Activated CD8-positive, alpha-beta T cell treated with anti-CD3 and anti-CD28 coated beads for 36 hours (primary cell): ENCODE data around the gene CCNJL. TPM values are rescaled to one million over a fixed set of nuclear protein-coding genes. Genes with fewer than 3 reads are reported as not detected.

Source experiments
- ATAC-seq: fragments of 200-7000 bp; cut with Tn5 transposase; one replicate; pipeline ENCODE4 v1.10.0; 2021; ENCODE audit warnings: mild to moderate bottlenecking, moderate library complexity
- CTCF ChIA-PET: fragments of 350-600 bp; sonication (Branson Sonifier 250); formaldehyde crosslinking; loops from one replicate; lab custom pipeline; 2021; ENCODE audit warnings: antibody characterized with exemption; lab: Charles Lee
- POLR2A ChIA-PET: fragments of 350-600 bp; sonication (Branson Sonifier 250); formaldehyde crosslinking; loops from one replicate; lab custom pipeline; 2021; ENCODE audit warnings: antibody characterized with exemption; lab: Charles Lee
- DNase-seq: peaks from one replicate; pipeline ENCODE4 v3.0.0-alpha.2; 2020
- H3K27ac Mint-ChIP-seq: one replicate; pipeline ENCODE4 v1.8.0; 2021; ENCODE audit warnings: mild to moderate bottlenecking, mixed read lengths
- H3K27me3 Mint-ChIP-seq: one replicate; pipeline ENCODE4 v1.8.0; 2021; ENCODE audit warnings: mixed read lengths
- H3K36me3 Mint-ChIP-seq: one replicate; pipeline ENCODE4 v1.8.0; 2021; ENCODE audit warnings: low read depth, mixed read lengths
- H3K4me1 Mint-ChIP-seq: one replicate; pipeline ENCODE4 v1.8.0; 2021; ENCODE audit warnings: low read depth, mixed read lengths
- H3K4me3 Mint-ChIP-seq: one replicate; pipeline ENCODE4 v1.8.0; 2021; ENCODE audit warnings: mild to moderate bottlenecking, moderate library complexity, mixed read lengths
- H3K9me3 Mint-ChIP-seq: one replicate; pipeline ENCODE4 v1.8.0; 2021; ENCODE audit warnings: mixed read lengths
- intact Hi-C: fragments of 100-400 bp; cut with micrococcal nuclease; formaldehyde crosslinking; loops from one replicate; pipeline ENCODE4 v1.10.0; 2022
- total RNA-seq, 2 experiments: library from RNA; stranded (reverse); gene quantifications; one replicate each; pipeline ENCODE4 v1.2.3, GENCODE V29; 2021
- TF ChIP-seq, protein P1 (sequence below): fragments of 200-600 bp; IDR thresholded peaks from one replicate; pipeline ENCODE4 v1.8.0; 2022; ENCODE audit warnings: antibody characterized with exemption, mild to moderate bottlenecking

Gene CCNJL
- total RNA-seq, 2 experiments from 2014 or later = not detected

DNA sequence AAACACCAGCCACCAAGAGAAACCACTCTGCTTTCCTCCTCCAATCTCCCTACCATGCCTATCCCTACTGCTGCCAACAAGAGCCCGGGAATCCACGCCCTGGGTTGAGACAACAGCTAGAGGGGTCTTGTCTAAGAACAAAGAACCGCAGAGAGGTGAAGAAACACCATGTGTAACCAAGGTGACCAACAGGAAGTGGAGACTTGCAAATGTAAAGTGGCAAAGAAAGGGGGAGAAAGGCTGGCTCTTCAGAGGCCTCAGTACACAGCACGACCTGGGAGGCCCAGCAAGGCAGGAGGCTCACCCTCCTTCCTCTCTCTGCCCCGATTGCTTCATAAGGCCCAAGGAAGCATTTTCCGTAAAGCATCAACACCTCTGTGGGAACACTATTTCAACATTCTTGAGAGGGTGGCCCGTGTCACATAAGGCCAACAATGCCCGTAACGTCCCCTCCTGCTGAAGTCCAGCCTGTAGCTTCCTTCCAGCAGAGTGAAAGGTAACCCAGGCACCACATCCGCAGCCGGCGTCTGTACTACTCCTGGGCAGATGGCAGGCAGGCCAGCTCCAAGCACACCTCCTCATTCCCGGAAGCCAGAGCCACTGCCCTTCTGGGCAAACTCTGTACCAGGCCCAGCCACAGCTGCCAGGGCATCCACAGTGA, 18.3 kb downstream of the CCNJL start:
- ATAC-seq (no peak), DNase-seq (no peak)
- no peaks in the 10 kb centered on the region for H3K4me1 Mint-ChIP-seq
- ChIA-PET POLR2A (no interaction called here), CTCF (no interaction called here)
- TF ChIP-seq, protein P1, sequence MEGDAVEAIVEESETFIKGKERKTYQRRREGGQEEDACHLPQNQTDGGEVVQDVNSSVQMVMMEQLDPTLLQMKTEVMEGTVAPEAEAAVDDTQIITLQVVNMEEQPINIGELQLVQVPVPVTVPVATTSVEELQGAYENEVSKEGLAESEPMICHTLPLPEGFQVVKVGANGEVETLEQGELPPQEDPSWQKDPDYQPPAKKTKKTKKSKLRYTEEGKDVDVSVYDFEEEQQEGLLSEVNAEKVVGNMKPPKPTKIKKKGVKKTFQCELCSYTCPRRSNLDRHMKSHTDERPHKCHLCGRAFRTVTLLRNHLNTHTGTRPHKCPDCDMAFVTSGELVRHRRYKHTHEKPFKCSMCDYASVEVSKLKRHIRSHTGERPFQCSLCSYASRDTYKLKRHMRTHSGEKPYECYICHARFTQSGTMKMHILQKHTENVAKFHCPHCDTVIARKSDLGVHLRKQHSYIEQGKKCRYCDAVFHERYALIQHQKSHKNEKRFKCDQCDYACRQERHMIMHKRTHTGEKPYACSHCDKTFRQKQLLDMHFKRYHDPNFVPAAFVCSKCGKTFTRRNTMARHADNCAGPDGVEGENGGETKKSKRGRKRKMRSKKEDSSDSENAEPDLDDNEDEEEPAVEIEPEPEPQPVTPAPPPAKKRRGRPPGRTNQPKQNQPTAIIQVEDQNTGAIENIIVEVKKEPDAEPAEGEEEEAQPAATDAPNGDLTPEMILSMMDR = no peak
- H3K4me3 Mint-ChIP-seq = no peak overlapping the region
- H3K27me3 Mint-ChIP-seq = no peaks in the 10 kb centered on the region
- intact Hi-C loops = no loop called here
- no peaks in the 10 kb centered on the region for H3K9me3 Mint-ChIP-seq
- H3K36me3 Mint-ChIP-seq = no peaks in the 10 kb centered on the region
- no peak overlapping the region for H3K27ac Mint-ChIP-seq

DNA sequence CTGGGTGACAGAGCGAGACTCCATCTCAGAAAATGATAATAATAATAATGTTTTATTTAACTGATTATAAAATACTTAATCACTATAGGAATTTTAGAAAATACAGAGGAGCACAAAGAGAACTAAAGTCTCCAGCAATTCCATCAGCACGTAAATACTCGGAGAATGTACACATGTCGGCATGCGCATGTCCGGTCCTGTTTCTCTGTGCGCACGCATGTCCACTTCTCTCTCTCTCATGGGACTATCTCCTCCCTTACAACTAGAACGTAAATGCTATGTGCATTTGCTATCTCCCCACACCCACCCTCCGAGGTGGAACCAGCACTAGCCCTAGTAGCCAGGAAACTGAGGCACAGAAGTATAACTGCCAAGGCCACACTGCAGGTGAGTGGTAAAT, 19.0 kb downstream of the CCNJL start:
- Mint-ChIP-seq H3K4me3 (no peak overlapping the region), H3K27ac (no peak overlapping the region), H3K4me1 (no peaks in the 10 kb centered on the region), H3K36me3 (no peaks in the 10 kb centered on the region), H3K27me3 (no peaks in the 10 kb centered on the region), H3K9me3 (no peaks in the 10 kb centered on the region)
- POLR2A ChIA-PET = no interaction called here
- no peak for DNase-seq
- ATAC-seq = no peak
- CTCF ChIA-PET = no interaction called here
- intact Hi-C loops = no loop called here
- TF ChIP-seq, protein P1 = no peak

DNA sequence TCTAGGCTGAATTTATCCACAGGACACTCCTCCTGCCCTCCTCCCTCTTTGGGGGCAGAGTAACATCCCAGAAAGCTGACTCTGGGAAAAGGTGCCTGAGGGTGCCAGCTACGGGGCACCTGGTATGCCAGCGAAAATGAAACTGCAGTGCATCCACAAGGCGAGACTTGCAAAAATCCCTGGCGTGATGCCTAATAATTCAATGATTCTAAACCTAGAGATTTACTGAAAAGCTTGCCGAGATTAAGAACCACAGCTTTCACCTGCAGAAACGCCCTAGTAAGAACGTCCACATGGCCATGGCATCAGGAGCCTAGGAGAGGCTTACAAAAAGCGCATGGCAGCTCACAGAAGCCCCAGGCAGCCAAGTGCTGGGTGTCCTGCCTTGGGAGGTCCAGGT, 20.9 kb downstream of the CCNJL start:
- ATAC-seq (no peak), DNase-seq (no peak)
- TF ChIP-seq, protein P1 = no peak
- H3K27ac Mint-ChIP-seq = no peak overlapping the region
- no peaks in the 10 kb centered on the region for H3K9me3 Mint-ChIP-seq
- intact Hi-C loops = no loop called here
- H3K4me1 Mint-ChIP-seq = no peaks in the 10 kb centered on the region
- H3K36me3 Mint-ChIP-seq = no peaks in the 10 kb centered on the region
- ChIA-PET CTCF (no interaction called here), POLR2A (no interaction called here)
- H3K27me3 Mint-ChIP-seq = no peaks in the 10 kb centered on the region
- no peak overlapping the region for H3K4me3 Mint-ChIP-seq

DNA sequence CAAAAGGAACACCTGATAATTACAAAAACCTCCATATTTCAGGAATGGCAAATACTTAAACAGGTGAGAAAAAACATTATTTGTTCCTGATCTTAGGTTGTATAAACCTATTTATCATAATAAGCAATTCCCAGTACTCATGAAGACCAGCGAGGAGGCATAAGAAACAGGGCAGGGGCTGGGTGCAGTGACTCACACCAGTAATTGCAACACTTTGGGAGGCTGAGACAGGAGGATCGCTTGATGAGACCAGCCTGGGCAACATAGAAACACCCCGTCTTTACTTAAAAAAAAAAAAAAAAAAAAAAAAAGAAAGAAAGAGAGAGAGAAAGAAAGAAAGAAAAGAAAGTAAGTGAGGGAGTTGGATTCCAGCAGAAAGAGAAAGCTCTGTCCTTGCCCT, 21.6 kb downstream of the CCNJL start:
- no peaks in the 10 kb centered on the region for H3K36me3 Mint-ChIP-seq
- ChIA-PET CTCF (no interaction called here), POLR2A (no interaction called here)
- H3K27me3 Mint-ChIP-seq = no peaks in the 10 kb centered on the region
- TF ChIP-seq, protein P1 = no peak
- intact Hi-C loops = no loop called here
- H3K4me3 Mint-ChIP-seq = no peak overlapping the region
- H3K9me3 Mint-ChIP-seq = no peaks in the 10 kb centered on the region
- DNase-seq (no peak), ATAC-seq (no peak)
- no peaks in the 10 kb centered on the region for H3K4me1 Mint-ChIP-seq
- H3K27ac Mint-ChIP-seq = no peak overlapping the region

DNA sequence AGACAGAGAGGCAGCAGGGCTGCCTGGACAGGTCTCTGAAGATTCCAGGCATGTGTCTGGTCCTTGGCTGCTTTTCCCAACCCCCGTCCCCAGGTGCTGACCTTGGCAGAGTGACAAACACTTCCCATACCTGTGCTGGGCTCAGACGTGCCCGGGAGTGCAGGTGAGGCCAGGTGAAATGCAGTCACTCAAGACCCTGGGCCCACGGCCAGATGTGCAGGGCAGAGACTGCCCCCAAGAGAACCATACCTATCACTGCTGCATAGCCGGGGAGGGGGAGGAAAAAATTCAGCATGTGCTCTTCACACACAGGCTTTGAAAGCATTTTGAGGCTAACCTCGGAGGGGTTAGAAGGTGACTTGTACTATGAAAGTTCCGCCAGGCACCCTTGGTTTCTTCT, 22.6 kb downstream of the CCNJL start:
- DNase-seq (no peak), ATAC-seq (no peak)
- H3K27me3 Mint-ChIP-seq = no peaks in the 10 kb centered on the region
- no peaks in the 10 kb centered on the region for H3K9me3 Mint-ChIP-seq
- CTCF ChIA-PET = no interaction called here
- H3K36me3 Mint-ChIP-seq = no peaks in the 10 kb centered on the region
- POLR2A ChIA-PET = no interaction called here
- no peak overlapping the region for H3K4me3 Mint-ChIP-seq
- intact Hi-C loops = no loop called here
- TF ChIP-seq, protein P1 = no peak
- H3K27ac Mint-ChIP-seq = no peak overlapping the region
- H3K4me1 Mint-ChIP-seq = no peaks in the 10 kb centered on the region
